Stimulated activated CD4-positive, alpha-beta T cell treated with anti-CD3 and anti-CD28 coated beads, Interleukin-12 subunit alpha, Interleukin-12 subunit beta, amount 100 ng/mL, for 4 hours (primary cell): ENCODE data around the gene SPINT2.
"Not testable (repeated sequence)": the region's sequence is repeated elsewhere in the genome, so short reads cannot be mapped to it uniquely, and the experiment has no call there.

Source experiments
- DNase-seq: peaks from one replicate; pipeline ENCODE4 v3.0.0-alpha.2; 2020

SPINT2 gene

GRCh38 chr19:38243279-38243673, 21.1 kb upstream of the SPINT2 start:
- no peak for DNase-seq

DNA sequence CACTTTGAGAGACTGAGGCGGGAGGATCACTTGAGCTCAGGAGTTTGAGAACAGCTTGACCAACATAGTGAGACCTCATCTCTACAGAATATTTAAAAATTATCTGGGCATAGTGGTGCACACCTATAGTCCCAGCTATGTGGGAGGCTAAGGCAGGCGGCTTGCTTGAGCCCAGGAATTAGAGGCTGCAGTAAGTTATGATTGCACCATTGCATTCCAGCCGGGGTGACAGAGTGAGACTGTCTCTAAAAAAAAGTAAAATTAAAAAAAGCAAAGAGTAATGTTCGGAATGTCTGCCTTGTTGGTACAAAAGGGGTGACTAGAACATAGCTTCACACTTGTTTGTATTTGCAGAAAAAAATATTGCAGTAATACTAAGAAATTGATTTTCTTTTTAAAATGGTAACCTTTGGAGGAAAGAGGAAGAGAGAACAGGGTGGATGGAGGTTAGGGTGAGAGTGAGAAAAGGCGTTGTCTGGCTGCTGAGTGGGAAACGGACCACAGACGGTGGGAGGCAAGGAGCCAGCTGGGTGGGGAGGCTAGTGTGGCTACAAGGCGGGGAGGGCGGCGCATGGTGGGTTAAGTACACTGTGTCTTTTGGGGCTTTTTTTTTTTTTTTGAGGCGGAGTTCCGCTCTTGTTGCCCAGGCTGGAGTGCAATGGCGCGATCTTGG, 18.4 kb upstream of the SPINT2 start:
- no peak for DNase-seq

DNA sequence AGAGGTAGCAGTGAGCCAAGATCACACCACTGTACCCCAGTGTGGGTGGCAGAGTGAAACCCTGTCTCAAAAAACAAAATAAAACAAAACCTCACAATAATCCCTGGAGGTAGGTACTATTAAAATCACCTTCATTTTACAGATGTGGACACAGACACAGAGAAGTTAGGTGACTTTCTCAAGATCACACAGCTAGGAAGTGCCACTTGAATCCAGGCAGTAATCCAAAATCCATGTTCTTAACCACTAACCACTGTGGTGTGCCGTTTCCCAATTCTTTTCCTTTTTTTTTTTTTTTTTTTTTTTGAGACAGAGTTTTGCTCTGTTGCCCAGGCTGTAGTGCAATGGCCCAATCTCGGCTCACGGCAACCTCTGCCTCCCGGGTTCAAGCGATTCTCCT, 17.2 kb upstream of the SPINT2 start:
- DNase-seq, result no peak

DNA sequence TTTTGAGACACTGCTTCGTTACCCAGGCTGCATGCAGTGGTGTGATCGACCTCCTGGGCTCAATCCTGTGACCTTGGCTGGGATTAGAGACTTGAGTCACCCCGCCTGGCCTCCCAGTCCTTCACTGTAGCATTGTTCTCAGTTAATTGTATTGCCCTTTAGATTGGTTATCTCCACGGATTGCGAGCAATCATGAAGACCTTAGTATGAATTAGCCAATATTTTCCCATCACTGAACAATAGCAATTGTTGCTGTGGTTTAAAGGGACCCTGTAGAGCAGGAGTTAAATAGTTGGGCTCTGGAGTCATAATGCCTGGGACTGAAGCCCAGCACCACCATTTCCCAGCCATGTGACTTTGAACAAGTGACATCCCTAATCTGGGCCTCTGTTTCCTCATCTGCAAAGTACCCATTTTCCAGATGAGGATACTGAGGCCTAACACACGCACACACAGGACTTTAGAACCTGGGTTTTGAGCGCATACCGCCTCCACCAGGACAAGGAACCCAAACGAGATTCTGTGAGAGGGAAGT, 16.6 kb upstream of the SPINT2 start:
- DNase-seq, result no peak

DNA sequence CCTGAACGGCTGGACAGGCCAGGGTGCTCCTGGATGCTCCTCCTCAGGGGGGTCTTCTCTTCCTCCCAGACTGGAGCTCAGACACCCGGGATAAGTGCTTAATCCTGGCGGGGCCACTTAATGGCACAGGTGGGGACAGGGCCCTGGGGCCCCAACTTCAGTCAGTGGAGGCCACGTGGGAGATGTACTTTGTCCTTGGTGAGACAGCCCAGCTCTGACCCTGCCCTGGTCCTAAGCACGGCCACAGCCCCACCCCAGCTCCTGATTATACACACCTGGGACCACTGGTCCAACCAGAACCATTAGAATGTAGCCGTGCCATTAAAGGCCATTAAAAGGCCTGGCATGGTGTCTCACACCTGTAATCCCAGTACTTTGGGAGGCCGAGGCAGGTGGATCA, 16.0 kb upstream of the SPINT2 start:
- no peak for DNase-seq

GRCh38 chr19:38250428-38250820, 13.9 kb upstream of the SPINT2 start:
- DNase-seq, result no peak

GRCh38 chr19:38250821-38251563, 13.4 kb upstream of the SPINT2 start:
- no peak for DNase-seq

- no peak for DNase-seq
Measured at GRCh38 chr19:38251564-38252051, 12.8 kb upstream of the SPINT2 start.

- DNase-seq, result no peak
Measured at GRCh38 chr19:38252385-38252784, 12.0 kb upstream of the SPINT2 start.

DNA sequence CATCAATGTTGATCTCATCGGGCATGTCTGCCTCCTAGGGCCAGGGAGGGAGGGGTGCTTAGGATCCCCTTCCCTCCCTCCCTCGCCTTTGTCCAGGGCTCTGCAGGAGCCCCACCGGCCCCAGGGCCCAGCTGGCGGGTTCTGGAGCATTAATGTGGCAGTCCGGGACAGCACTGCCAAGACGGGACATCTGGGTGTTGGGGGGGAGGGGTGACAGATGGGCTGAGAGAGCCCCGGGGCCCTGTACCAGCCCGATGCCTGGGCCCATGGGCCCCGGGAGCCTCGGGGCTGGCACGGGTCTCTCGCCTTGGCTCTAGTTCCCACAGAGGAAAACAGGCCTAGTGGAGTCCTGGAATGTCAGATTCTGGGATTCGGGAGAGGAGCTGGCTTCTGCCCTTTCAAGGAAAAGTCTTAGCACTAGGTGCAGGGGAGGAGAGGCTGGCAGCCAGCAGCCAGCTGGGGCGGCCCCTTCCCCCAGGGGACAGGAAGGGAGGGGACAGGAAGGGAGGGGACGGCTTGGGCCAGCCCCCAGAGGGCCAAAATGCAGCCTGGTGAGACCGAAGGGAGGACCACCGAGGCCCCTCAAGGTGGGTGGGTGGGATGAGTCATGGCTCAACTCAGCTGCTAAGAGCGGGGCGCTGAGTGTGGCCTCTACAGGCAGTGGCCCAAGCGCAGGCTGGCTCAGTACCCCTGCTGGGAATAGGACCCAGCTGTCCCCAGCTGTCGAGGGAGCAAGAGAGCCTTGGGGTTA, 11.3 kb upstream of the SPINT2 start:
- DNase-seq, result no peak

DNA sequence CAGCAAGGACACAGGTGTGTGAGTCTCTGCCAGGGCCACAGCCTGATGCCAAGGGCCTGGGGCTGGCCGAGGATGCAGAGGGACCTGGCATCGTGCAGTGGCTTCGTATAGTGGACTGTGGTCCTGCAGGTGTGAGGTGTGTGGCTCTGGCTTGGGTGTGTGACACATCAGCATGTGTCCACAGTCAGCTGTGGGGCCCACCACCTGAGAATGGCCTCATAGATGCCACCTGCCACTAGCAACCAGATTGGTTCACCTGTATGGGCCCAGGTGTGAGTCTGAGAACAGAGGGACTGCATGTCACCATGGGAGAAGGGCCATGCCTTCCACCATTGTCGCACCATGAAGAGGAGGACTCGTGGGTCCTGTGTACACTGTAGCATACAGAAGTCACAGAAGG, 10.6 kb upstream of the SPINT2 start:
- DNase-seq, result no peak

DNA sequence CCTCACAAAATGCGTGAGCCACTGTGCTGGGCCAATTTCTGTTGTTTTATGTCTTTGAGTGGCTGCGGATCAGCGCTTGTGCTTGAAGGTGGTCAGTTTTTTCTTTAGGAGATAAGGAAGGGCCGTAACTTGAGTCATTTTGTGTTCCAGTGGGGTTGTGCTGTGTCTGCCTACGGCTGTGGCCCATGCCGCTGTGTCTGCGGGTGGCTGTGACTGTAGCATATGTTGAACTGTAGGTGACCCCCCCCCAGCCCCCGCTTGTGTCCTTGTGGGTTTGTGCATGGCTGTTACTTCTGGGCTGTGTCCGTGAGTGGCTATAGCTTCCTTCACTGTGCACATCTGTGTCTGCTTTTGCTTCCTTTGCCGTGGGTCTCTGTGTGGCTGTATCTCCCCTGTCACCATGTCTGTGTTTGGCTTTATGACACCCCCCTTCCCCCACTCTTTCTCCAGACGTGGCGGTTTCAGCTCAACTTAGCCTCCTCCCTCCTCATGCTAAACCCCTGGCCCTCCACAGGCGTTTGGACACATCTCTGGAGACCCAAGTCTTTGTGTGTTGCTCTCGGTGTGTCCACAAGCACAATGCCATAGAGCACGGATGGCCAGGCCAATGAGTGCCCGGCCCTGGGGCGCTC, 8.9 kb upstream of the SPINT2 start:
- DNase-seq, result no peak

DNA sequence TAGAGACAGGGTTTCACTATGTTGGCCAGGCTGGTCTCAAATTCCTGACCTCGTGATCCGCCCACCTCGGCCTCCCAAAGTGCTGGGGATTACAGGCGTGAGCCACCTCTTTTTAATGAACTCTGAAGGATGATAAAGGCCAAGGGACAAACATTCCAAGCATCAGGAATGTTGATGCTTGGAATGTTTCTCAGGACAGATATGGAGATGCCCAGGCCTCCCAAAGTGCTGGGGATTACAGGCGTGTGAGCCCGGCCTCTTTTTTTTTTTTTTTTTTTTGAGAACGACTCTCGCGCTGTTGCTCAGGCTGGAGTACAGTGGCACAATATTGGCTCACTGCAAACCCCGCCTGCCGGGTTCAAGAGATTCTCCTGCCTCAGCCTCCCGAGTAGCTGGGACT, 2.4 kb upstream of the SPINT2 start:
- DNase-seq, result not testable (repeated sequence)

- no peak for DNase-seq
Measured at GRCh38 chr19:38262585-38263268, 1.6 kb upstream of the SPINT2 start.

GRCh38 chr19:38263689-38264485, 486 bp upstream of the SPINT2 start:
- DNase-seq, result peak; percentile 70

- DNase-seq, result no peak
Measured at GRCh38 chr19:38265213-38265861, 964 bp downstream of the SPINT2 start.

- DNase-seq, result no peak
Measured at GRCh38 chr19:38265921-38266429, 1.6 kb downstream of the SPINT2 start.

GRCh38 chr19:38266981-38267597, 2.7 kb downstream of the SPINT2 start:
- no peak for DNase-seq

- DNase-seq, result no peak
Measured at GRCh38 chr19:38267761-38268483, 3.5 kb downstream of the SPINT2 start.

- DNase-seq, result no peak
Measured at GRCh38 chr19:38268539-38268938, 4.2 kb downstream of the SPINT2 start.
